ENCODE results near the gene STK31. TPM values are rescaled to one million over a fixed set of nuclear protein-coding genes. Genes with fewer than 3 reads are reported as not detected.

Gene STK31
- total and polyA plus RNA-seq, 3 donors from 2014 or later, result 59.7 to 79.8 (median 76.8) TPM

DNA sequence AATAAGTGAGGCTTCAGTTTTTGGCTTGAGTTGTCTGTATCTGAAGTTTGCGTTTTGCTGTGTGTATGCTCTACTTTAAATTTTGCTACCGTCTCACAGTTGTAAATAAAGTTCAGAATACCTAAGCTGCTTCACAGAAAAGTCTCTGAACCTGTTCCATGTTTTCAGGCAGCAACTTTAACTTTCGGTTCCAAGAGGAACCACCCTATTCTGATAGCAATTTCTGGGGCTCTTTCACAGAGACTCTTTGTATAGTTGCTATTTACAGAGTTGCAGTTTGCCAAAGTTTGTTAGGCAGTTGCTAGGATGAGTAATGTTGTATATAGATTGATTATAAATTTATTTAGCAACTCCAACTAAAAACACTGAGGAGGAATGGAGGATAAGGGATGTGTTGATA, 24.3 kb upstream of the STK31 start:
- intact Hi-C loops (cut with DNase I; ENCODE audit: low total_unique reads), result no loop called here

DNA sequence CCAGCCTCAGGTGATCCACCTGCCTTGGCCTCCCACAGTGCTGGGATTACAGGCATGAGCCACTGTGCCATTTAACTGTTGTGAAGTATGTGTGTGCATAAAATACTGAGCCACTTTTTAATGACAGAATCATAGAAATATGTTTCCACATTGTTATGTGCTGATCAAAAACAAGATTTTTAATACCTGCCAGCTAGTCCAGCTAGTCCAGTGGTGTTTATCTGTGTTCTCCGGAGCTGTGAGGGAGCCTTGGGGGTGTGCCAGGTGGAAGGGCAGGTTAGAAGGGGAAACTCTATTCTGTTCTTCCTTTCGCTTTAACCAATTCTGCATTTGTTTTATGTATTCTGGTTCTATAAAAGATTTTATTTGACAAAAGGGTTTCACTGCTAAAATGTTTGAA, 23.0 kb upstream of the STK31 start:
- Histone ChIP-seq H3K36me3 (ENCODE audit: low read depth, missing control alignments) (no peaks in the 10 kb centered on the region), H3K4me3 (no peak overlapping the region), H3K27me3 (no peaks in the 10 kb centered on the region), H3K27ac (peak overlapping the region in 1 of 2 donors; percentile 50), H3K4me1 (no peaks in the 10 kb centered on the region), H3K9me3 (no peaks in the 10 kb centered on the region)
- 50 to 64% methylated on average over 2 of the region's 2 CpGs for WGBS, 2 donors
- intact Hi-C loops (cut with DNase I; ENCODE audit: low total_unique reads), result no loop called here
- no peak for TF ChIP-seq POLR2A (IDR thresholded peaks at IDR 0.05)
- no peak for DNase-seq

More for the DNA sequence above, 24.3 kb upstream of the STK31 start:
- no peaks in the 10 kb centered on the region for H3K27me3 ChIP-seq
- H3K36me3 ChIP-seq (ENCODE audit: low read depth, missing control alignments), result no peaks in the 10 kb centered on the region
- 52 to 67% methylated on average over 3 of the region's 3 CpGs for WGBS, 2 donors
- H3K4me3 ChIP-seq, result no peak overlapping the region
- H3K27ac ChIP-seq, result peak overlapping the region in 1 of 2 donors; percentile 58
- no peaks in the 10 kb centered on the region for H3K9me3 ChIP-seq
- TF ChIP-seq, protein P1, sequence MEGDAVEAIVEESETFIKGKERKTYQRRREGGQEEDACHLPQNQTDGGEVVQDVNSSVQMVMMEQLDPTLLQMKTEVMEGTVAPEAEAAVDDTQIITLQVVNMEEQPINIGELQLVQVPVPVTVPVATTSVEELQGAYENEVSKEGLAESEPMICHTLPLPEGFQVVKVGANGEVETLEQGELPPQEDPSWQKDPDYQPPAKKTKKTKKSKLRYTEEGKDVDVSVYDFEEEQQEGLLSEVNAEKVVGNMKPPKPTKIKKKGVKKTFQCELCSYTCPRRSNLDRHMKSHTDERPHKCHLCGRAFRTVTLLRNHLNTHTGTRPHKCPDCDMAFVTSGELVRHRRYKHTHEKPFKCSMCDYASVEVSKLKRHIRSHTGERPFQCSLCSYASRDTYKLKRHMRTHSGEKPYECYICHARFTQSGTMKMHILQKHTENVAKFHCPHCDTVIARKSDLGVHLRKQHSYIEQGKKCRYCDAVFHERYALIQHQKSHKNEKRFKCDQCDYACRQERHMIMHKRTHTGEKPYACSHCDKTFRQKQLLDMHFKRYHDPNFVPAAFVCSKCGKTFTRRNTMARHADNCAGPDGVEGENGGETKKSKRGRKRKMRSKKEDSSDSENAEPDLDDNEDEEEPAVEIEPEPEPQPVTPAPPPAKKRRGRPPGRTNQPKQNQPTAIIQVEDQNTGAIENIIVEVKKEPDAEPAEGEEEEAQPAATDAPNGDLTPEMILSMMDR (IDR thresholded peaks at IDR 0.05), result no peak
- no peak for TF ChIP-seq POLR2A (IDR thresholded peaks at IDR 0.05)
- DNase-seq, result no peak
- no peaks in the 10 kb centered on the region for H3K4me1 ChIP-seq

DNA sequence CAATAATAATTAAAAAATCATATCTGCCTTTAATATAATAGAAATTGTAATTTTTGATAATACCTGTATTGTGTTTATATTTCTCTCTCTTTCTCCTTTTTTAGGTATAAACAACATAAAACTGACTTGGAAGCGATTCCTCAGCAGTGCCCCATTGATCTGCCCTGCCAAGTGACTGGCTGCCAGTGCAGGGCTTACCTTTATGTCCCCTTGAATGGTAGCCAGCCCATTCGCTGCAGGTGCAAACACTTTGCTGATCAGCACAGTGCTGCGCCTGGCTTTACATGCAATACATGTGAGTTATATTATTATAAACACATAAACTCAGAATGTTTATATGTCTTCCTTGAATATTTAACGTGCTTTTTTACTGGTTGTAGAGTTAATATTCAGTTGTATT, 20.9 kb upstream of the STK31 start:
- no peaks in the 10 kb centered on the region for H3K36me3 ChIP-seq (ENCODE audit: low read depth, missing control alignments)
- intact Hi-C loops (cut with DNase I; ENCODE audit: low total_unique reads), result no loop called here

DNA sequence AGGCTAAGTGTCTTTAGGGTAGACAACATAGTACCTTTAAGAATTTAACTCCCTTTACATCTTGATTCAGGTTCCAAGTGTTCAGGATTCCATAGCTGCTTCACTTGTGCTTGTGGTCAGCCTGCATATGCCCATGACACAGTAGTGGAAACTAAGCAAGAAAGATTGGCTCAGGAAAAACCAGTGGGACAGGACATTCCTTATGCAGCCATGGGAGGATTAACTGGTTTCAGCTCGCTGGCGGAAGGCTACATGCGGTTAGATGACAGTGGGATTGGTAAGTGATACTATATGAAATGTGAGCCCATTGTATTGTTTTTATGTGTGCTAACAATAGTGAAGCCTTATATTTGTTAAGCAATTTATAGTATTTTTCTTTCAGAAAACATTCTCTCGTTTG, 18.7 kb upstream of the STK31 start:
- TF ChIP-seq POLR2A (IDR thresholded peaks at IDR 0.05), result no peak
- TF ChIP-seq, protein P1 (IDR thresholded peaks at IDR 0.05), result no peak
- Histone ChIP-seq H3K4me1 (no peaks in the 10 kb centered on the region), H3K4me3 (no peak overlapping the region), H3K9me3 (no peaks in the 10 kb centered on the region), H3K27ac (no peak overlapping the region), H3K27me3 (no peaks in the 10 kb centered on the region), H3K36me3 (ENCODE audit: low read depth, missing control alignments) (no peaks in the 10 kb centered on the region)
- 93 to 94% methylated on average over 4 of the region's 4 CpGs for WGBS, 2 donors
- intact Hi-C loops (cut with DNase I; ENCODE audit: low total_unique reads), result no loop called here
- no peak for DNase-seq

More for the DNA sequence above, 20.9 kb upstream of the STK31 start:
- WGBS, 2 donors, result 93 to 94% methylated on average over 4 of the region's 4 CpGs
- H3K27ac ChIP-seq, result no peak overlapping the region
- TF ChIP-seq, protein P1 (IDR thresholded peaks at IDR 0.05), result no peak
- TF ChIP-seq POLR2A (IDR thresholded peaks at IDR 0.05), result no peak
- H3K9me3 ChIP-seq, result no peaks in the 10 kb centered on the region
- no peaks in the 10 kb centered on the region for H3K27me3 ChIP-seq
- H3K4me3 ChIP-seq, result no peak overlapping the region
- no peak for DNase-seq
- H3K4me1 ChIP-seq, result no peaks in the 10 kb centered on the region

DNA sequence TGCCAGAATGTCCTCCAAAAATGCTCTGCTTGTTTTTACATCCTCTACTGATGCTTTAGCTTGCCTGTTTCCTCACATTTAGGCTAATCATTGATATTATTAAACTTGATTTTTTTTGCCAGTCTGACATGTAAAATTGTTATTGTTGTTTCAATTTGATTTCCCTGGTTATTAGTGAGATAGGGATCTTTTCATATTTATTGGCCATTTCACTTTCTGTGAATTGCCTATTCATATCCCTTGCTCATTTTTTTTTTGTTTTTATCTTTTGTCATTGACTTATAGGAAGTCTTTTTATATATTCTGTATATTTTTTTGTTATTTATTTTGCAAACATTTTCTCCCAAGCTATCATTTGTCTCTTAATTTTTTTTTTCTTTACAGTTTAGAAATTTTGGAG, 16.8 kb upstream of the STK31 start:
- no peaks in the 10 kb centered on the region for H3K36me3 ChIP-seq (ENCODE audit: low read depth, missing control alignments)
- intact Hi-C loops (cut with DNase I; ENCODE audit: low total_unique reads), result no loop called here
- no peak overlapping the region for H3K27ac ChIP-seq
- H3K4me3 ChIP-seq, result no peak overlapping the region
- TF ChIP-seq POLR2A (IDR thresholded peaks at IDR 0.05), result no peak
- TF ChIP-seq, protein P1 (IDR thresholded peaks at IDR 0.05), result no peak
- no peaks in the 10 kb centered on the region for H3K9me3 ChIP-seq
- DNase-seq, result no peak
- H3K4me1 ChIP-seq, result no peaks in the 10 kb centered on the region
- H3K27me3 ChIP-seq, result no peaks in the 10 kb centered on the region
